Neural progenitor cell (in vitro differentiated cells): Measurements from ENCODE around the gene ADAMTS5. TPM values are rescaled to one million over a fixed set of nuclear protein-coding genes. Genes with fewer than 3 reads are reported as not detected.
A peak's percentile ranks its signal among the peaks of the same experiment; 100 is the strongest.

Source experiments
- DNase-seq: peaks from one replicate; pipeline ENCODE4 v3.0.0-alpha.2; 2016; ENCODE audit warnings: low spot score
- H2AFZ ChIP-seq: fragments of 200-600 bp; sonication (generic); replicated peaks from 2 replicates; pipeline ENCODE4 v1.6.1; 2016; ENCODE audit warnings: antibody characterized with exemption
- H3F3A ChIP-seq: fragments of 200-600 bp; sonication (generic); 2 replicates; pipeline ENCODE4 v1.6.1; 2016; ENCODE audit warnings: antibody characterized with exemption, low read depth
- H3K27ac ChIP-seq: fragments of 200-600 bp; sonication (generic); 2 replicates; pipeline ENCODE4 v1.5.1; 2016; ENCODE audit warnings: mild to moderate bottlenecking
- H3K27me3 ChIP-seq: fragments of 200-600 bp; sonication (generic); 2 replicates; pipeline ENCODE4 v1.6.1; 2016; ENCODE audit warnings: mild to moderate bottlenecking, moderate library complexity
- H3K36me3 ChIP-seq: fragments of 200-600 bp; sonication (generic); 2 replicates; pipeline ENCODE4 v1.5.1; 2016
- H3K4me1 ChIP-seq: fragments of 200-600 bp; sonication (generic); 2 replicates; pipeline ENCODE4 v1.6.1; 2016; ENCODE audit warnings: mixed run types
- H3K4me2 ChIP-seq: fragments of 200-600 bp; sonication (generic); 2 replicates; pipeline ENCODE4 v1.6.1; 2016
- H3K4me3 ChIP-seq: fragments of 200-600 bp; sonication (generic); 2 replicates; pipeline ENCODE4 v1.5.1; 2016
- H3K79me2 ChIP-seq: fragments of 200-600 bp; sonication (generic); 2 replicates; pipeline ENCODE4 v1.6.1; 2016; ENCODE audit warnings: low read depth
- H3K9ac ChIP-seq: fragments of 200-600 bp; sonication (generic); 2 replicates; pipeline ENCODE4 v1.6.1; 2016
- H3K9me3 ChIP-seq: fragments of 200-600 bp; sonication (generic); 2 replicates; pipeline ENCODE4 v1.5.1; 2016; ENCODE audit warnings: low read depth
- H4K20me1 ChIP-seq: fragments of 200-600 bp; sonication (generic); 2 replicates; pipeline ENCODE4 v1.6.1; 2016; ENCODE audit warnings: low read depth
- H3K27ac Mint-ChIP-seq: 3 replicates; pipeline ENCODE4 v1.8.0; 2021; ENCODE audit warnings: mixed read lengths
- H3K27me3 Mint-ChIP-seq: 2 replicates; pipeline ENCODE4 v1.8.0; 2022; ENCODE audit warnings: low read depth, mild to moderate bottlenecking, inconsistent platforms, moderate library complexity, mixed read lengths; ENCODE audit not compliant: insufficient read depth
- H3K36me3 Mint-ChIP-seq: 3 replicates; pipeline ENCODE4 v1.8.0; 2021; ENCODE audit warnings: mixed read lengths
- H3K4me1 Mint-ChIP-seq: 3 replicates; pipeline ENCODE4 v1.8.0; 2021; ENCODE audit warnings: mixed read lengths
- H3K4me3 Mint-ChIP-seq: 3 replicates; pipeline ENCODE4 v1.8.0; 2021; ENCODE audit warnings: mild to moderate bottlenecking, moderate library complexity, mixed read lengths
- H3K9me3 Mint-ChIP-seq: 3 replicates; pipeline ENCODE4 v1.8.0; 2020; ENCODE audit warnings: mixed read lengths
- EZH2 ChIP-seq: fragments of 200-600 bp; sonication (generic); IDR thresholded peaks from 2 replicates; pipeline ENCODE4 v1.6.1; 2017; ENCODE audit warnings: antibody characterized with exemption, mild to moderate bottlenecking, moderate library complexity
- EZH2phosphoT487 ChIP-seq: fragments of 200-600 bp; sonication (generic); IDR thresholded peaks from 2 replicates; pipeline ENCODE4 v1.6.1; 2017; ENCODE audit warnings: antibody characterized with exemption
- total RNA-seq: library from RNA; depleted of rRNA; stranded (reverse); fragments of >200 nt; gene quantifications from 2 replicates; pipeline ENCODE4 v1.2.3, GENCODE V29; 2015; ENCODE audit warnings: low replicate concordance
- TF ChIP-seq, protein P1 (sequence below): fragments of 200-600 bp; sonication (generic); IDR thresholded peaks from 2 replicates; pipeline ENCODE4 v1.5.1; 2017; ENCODE audit warnings: antibody characterized with exemption, mild to moderate bottlenecking

The ADAMTS5 gene
- under 0.01 TPM in 1 of 2 replicates, not detected in the other for total RNA-seq

DNA sequence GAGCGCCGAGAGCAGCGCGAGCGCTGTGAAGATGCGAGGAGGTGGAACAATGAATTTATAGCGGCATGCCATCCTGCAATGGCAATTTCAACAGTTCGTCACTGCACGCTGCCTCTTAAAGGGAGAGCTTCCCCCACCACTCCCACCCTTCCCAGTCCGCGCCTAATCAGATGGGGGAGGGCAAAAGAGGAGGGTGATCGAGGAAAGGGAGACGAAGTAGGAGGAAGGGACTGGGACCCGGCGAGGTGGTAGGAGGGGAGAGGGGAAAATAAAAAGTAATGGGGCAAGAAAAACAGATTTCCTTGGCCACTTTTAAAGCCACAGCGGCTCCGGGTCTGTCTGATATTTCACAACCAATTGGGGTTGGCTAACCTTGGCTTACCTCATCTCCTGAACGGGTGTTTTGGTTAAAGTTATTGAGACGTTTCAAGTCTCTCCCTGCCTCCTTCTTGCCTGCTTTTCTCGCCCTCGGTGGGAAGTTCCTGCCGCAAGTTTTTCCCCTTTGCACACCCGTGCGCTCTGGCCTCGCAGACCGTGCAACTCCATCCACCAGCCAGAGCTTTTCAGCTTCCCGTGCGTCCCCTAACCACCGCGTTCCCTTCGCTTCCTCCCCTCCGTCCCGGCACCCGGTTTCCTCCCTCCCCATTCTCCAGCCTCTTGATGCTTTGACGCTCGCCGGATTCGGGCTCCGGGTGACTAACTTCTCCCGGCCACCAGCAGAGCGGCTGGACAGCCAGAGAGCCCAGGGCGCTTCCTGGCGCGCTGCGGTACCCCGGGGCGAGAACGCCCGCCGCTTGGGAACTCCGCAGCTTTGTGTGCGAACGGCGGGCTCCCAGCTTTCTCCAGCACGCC, at the start of gene ADAMTS5:
Gene ADAMTS5 (minus strand): TSS at position 27 of the 852 bp plus-strand sequence. CDS start 697 bp downstream, outside the sequence.
- H3K9me3 ChIP-seq, result no peaks in the 10 kb centered on the region
- peak within 1 kb of the TSS; percentile 71 for H2AFZ ChIP-seq
- H3K4me1 Mint-ChIP-seq, result no peaks in the 10 kb centered on the region
- no peak within 1 kb of the TSS for H3K27ac Mint-ChIP-seq
- peak; percentile 68 for DNase-seq
- no peaks in the 10 kb centered on the region for H3F3A ChIP-seq
- no peak within 1 kb of the TSS for H3K27ac ChIP-seq
- H3K4me3 Mint-ChIP-seq, result peak within 1 kb of the TSS; percentile 92
- H3K27me3 Mint-ChIP-seq, result peaks cover 29% of the 10 kb centered on the region
- no peaks in the 10 kb centered on the region for H3K36me3 ChIP-seq
- H3K27me3 ChIP-seq, result peaks cover 61% of the 10 kb centered on the region
- no peak within 1 kb of the TSS for H3K9ac ChIP-seq
- no peaks in the 10 kb centered on the region for H3K4me1 ChIP-seq
- H3K4me3 ChIP-seq, result peak within 1 kb of the TSS; percentile 53
- no peaks in the 10 kb centered on the region for H3K9me3 Mint-ChIP-seq
- no peaks in the 10 kb centered on the region for H3K36me3 Mint-ChIP-seq
- no peaks in the 10 kb centered on the region for H3K79me2 ChIP-seq
- TF ChIP-seq EZH2phosphoT487, result no peak
- TF ChIP-seq, protein P1, sequence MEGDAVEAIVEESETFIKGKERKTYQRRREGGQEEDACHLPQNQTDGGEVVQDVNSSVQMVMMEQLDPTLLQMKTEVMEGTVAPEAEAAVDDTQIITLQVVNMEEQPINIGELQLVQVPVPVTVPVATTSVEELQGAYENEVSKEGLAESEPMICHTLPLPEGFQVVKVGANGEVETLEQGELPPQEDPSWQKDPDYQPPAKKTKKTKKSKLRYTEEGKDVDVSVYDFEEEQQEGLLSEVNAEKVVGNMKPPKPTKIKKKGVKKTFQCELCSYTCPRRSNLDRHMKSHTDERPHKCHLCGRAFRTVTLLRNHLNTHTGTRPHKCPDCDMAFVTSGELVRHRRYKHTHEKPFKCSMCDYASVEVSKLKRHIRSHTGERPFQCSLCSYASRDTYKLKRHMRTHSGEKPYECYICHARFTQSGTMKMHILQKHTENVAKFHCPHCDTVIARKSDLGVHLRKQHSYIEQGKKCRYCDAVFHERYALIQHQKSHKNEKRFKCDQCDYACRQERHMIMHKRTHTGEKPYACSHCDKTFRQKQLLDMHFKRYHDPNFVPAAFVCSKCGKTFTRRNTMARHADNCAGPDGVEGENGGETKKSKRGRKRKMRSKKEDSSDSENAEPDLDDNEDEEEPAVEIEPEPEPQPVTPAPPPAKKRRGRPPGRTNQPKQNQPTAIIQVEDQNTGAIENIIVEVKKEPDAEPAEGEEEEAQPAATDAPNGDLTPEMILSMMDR, result no peak
- peak; percentile 80 for TF ChIP-seq EZH2
- H3K4me2 ChIP-seq, result peak within 1 kb of the TSS; percentile 88
- H4K20me1 ChIP-seq, result no peaks in the 10 kb centered on the region

DNA sequence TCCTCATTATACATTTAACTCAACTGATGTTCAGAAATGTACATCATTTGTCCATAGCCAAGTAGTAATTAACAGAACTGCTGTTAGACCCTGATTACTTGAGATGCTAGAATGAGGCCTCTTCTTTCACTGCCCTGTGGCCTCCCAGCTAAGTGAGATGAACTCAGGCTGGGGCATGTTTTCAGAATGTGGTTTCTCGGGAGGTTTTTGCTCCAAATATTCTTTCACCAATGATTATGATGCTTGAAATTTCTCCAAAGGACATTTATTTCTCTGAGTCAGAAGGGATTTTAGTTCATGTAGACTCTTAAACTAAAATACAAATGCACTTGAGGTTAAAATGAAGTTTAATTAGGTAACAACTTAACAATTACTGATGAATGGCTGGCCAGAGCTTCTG, 34.6 kb upstream of the ADAMTS5 start:
- H3K9me3 ChIP-seq, result no peaks in the 10 kb centered on the region
- no peak overlapping the region for H3K4me2 ChIP-seq
- H3F3A ChIP-seq, result no peaks in the 10 kb centered on the region
- TF ChIP-seq, protein P1, result no peak
- TF ChIP-seq EZH2 (no peak), EZH2phosphoT487 (no peak)
- Mint-ChIP-seq H3K4me3 (no peak overlapping the region), H3K36me3 (no peaks in the 10 kb centered on the region), H3K27me3 (no peaks in the 10 kb centered on the region), H3K9me3 (no peaks in the 10 kb centered on the region), H3K4me1 (no peaks in the 10 kb centered on the region), H3K27ac (no peak overlapping the region)
- DNase-seq, result no peak
- H2AFZ ChIP-seq, result no peak overlapping the region
- H3K27ac ChIP-seq, result no peak overlapping the region
- no peaks in the 10 kb centered on the region for H4K20me1 ChIP-seq
- H3K36me3 ChIP-seq, result no peaks in the 10 kb centered on the region
- H3K4me3 ChIP-seq, result no peak overlapping the region
- H3K79me2 ChIP-seq, result no peaks in the 10 kb centered on the region
- H3K27me3 ChIP-seq, result no peaks in the 10 kb centered on the region
- no peak overlapping the region for H3K9ac ChIP-seq
- H3K4me1 ChIP-seq, result no peaks in the 10 kb centered on the region

DNA sequence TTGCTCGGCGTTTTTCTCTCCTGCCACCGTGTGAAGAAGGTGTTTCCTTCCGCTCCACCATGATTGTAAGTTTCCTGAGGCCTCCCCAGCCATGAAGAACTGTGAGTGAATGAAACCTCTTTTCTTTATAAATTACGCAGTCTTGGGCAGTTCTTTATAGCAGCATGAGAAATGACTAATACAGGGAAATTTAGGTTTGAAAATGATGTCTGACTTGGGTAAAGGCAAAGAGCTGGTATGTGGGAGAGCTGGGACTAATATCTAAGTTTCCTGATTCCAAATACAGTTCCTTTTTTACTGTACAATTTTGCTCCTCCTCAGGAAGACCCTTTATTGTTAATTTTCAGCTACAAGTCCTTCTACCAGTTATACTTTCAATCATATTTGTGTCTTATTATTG, 16.7 kb upstream of the ADAMTS5 start:
- Mint-ChIP-seq H3K4me1 (no peaks in the 10 kb centered on the region), H3K9me3 (peaks cover 9% of the 10 kb centered on the region), H3K36me3 (no peaks in the 10 kb centered on the region), H3K27ac (no peak overlapping the region), H3K4me3 (no peak overlapping the region), H3K27me3 (no peaks in the 10 kb centered on the region)
- H3K4me3 ChIP-seq, result no peak overlapping the region
- H4K20me1 ChIP-seq, result no peaks in the 10 kb centered on the region
- no peak overlapping the region for H3K27ac ChIP-seq
- no peaks in the 10 kb centered on the region for H3K4me1 ChIP-seq
- H3K9ac ChIP-seq, result no peak overlapping the region
- H3K9me3 ChIP-seq, result no peaks in the 10 kb centered on the region
- H3K79me2 ChIP-seq, result no peaks in the 10 kb centered on the region
- no peak overlapping the region for H3K4me2 ChIP-seq
- TF ChIP-seq EZH2phosphoT487 (no peak), EZH2 (no peak)
- TF ChIP-seq, protein P1, result no peak
- H3F3A ChIP-seq, result no peaks in the 10 kb centered on the region
- H3K36me3 ChIP-seq, result no peaks in the 10 kb centered on the region
- H3K27me3 ChIP-seq, result no peaks in the 10 kb centered on the region
- DNase-seq, result no peak
- H2AFZ ChIP-seq, result no peak overlapping the region
